NOMO-1 treated with DMSO at 0.1 percent for 48 hours (cell line): ENCODE data around the gene FGF18.
"Not testable (repeated sequence)": the region's sequence is repeated elsewhere in the genome, so short reads cannot be mapped to it uniquely, and the experiment has no call there.

Experiments
- DNase-seq: peaks from one replicate; lab custom pipeline; 2025; ENCODE audit not compliant: unreplicated experiment; lab: John Stamatoyannopoulos, UW

Gene FGF18, protein sequence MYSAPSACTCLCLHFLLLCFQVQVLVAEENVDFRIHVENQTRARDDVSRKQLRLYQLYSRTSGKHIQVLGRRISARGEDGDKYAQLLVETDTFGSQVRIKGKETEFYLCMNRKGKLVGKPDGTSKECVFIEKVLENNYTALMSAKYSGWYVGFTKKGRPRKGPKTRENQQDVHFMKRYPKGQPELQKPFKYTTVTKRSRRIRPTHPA

GRCh38 chr5:171418982-171419687, at the start of gene FGF18:
Gene FGF18 (plus strand): TSS chr5:171419647. CDS start chr5:171420200, 553 bp downstream.
- peak; percentile 18 for DNase-seq

GRCh38 chr5:171369898-171370297, 49.5 kb upstream of the FGF18 start:
- no peak for DNase-seq

GRCh38 chr5:171370881-171371280, 48.6 kb upstream of the FGF18 start:
- not testable (repeated sequence) for DNase-seq

- no peak for DNase-seq
These were observed 48.1 kb upstream of the FGF18 start for GRCh38 chr5:171371326-171371725.

- no peak for DNase-seq
These were observed 39.5 kb upstream of the FGF18 start for GRCh38 chr5:171379961-171380360.

DNA sequence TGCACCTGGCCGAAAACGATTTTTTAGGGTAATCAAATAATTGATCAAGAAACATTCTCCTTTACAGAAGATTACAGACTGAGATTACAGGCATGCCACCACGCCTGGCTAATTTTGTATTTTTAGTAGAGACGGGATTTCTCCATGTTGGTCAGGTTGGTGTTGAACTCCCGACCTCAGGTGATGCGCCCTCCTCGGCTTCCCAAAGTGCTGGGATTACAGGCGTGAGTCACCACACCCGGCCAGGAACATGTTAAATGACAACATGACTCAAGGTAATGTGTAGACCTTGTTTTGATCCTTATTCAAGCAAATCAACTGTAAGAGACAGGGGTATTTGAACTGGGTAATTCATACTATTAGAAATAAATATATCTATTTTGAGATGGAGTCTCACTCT, 35.0 kb upstream of the FGF18 start:
- DNase-seq, result not testable (repeated sequence)

GRCh38 chr5:171384999-171385398, 34.4 kb upstream of the FGF18 start:
- DNase-seq, result not testable (repeated sequence)

DNA sequence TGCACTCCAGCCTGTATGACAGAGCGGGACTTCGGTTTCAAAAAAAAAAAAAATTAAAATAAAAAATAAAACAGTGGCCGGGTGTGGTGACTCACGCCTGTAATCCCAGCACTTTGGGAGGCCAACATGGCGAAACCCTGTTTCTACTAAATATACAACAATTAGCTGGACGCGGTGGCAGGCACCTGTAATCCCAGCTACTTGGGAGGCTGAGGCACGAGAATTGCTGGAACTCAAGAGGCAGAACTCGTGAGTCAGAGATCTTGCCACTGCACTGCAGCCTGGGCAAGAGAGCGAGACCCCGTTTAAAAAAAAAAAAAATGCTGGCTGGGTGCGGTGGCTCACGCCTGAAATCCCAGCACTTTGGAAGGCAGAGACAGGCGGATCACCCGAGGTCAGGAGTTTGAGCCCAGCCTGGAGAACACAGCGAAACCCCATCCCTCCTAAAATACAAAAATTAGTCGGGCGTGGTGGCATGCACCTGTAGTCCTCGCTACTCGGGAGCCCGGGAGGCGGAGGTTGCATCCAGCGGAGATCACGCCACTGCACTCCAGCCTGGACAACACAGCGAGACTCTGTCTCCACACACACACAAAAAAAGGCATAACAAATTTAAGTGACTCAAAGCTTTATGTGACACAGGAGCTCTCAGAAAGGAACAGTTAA, 33.3 kb upstream of the FGF18 start:
- no peak for DNase-seq

DNA sequence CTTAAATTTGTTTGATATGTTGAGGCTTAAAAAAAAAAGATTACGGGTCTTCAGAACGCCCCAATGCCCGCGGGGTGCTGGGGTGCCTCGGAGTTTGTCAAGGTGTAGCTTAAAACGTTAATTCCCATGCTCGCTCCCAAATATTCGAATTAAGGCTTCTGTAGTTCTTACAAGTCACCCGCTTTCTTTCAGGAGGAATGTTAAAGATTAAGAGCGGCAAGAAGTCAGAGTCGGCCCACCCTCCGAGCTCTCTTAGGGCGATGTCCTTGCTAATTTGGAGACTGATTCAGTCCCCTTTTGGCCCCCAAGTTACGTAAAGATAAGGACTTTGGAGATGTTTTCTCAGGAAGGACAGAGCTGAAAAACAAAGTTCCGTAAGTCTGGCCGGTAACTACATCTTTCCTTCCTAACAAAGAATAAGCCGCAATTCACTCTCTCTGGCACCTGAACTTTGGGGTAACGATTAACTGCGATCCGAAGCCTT, 32.5 kb upstream of the FGF18 start:
- peak; percentile 56 for DNase-seq

- peak; percentile 99 for DNase-seq
These were observed 32.0 kb upstream of the FGF18 start, which contains the start of gene NPM1 for GRCh38 chr5:171387345-171387969. Gene NPM1 (plus strand): TSS chr5:171387849. CDS start chr5:171387949, 100 bp downstream.

GRCh38 chr5:171387970-171388815, 31.3 kb upstream of the FGF18 start:
- peak; percentile 54 for DNase-seq

DNA sequence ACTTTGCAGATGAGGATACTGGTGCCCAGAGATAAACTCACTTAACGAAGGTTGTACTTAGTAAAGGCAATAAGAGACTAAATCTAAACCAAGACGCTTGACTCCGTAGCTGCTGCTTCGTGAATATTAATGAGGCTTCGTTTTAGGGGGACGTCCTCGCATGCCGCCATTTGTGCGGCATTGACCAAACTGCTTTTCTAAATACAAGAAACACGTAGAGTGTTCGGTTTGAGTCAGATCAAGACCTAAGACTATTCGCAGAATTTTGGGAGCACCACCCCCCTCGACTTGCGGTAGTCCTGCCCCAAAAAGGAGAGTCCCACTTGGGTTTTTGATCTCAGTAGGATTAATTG, 30.7 kb upstream of the FGF18 start:
- DNase-seq, result no peak

DNA sequence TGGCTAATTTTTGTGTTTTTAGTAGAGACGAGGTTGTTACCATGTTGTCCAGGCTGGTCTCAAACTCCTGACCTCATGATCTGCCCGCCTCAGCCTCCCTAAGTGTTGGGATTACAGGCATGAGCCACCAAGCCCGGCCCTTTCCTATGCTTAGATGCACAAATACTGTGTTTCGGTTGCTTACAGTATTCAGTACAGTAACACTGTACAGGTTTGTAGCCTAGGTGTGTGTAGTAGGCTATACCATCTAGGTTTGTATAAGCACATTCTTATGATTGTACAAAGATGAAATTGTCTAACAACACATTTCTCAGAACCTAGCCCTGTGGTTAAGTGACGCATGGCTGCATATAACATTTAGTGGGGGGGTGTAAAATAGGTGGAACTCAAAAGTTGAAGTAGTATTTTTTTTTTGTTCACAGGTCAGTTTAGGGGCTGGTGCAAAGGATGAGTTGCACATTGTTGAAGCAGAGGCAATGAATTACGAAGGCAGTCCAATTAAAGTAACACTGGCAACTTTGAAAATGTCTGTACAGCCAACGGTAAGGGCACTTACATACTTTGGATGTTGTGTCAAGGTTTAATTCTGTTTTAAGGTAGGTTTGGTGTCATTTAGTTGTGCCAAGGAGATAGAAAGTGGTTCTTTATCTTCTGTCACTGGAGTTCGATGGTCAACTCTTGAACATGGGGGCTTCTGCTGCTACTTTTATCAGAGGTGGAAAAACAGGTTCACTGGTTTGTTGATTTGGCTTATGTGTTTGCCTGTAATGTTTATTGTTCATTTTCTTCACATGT, 28.4 kb upstream of the FGF18 start:
- no peak for DNase-seq

- no peak for DNase-seq
These were observed 27.4 kb upstream of the FGF18 start for GRCh38 chr5:171391996-171392577.

GRCh38 chr5:171392585-171393159, 26.8 kb upstream of the FGF18 start:
- no peak for DNase-seq

- no peak for DNase-seq
These were observed 24.4 kb upstream of the FGF18 start for GRCh38 chr5:171395042-171395441.

DNA sequence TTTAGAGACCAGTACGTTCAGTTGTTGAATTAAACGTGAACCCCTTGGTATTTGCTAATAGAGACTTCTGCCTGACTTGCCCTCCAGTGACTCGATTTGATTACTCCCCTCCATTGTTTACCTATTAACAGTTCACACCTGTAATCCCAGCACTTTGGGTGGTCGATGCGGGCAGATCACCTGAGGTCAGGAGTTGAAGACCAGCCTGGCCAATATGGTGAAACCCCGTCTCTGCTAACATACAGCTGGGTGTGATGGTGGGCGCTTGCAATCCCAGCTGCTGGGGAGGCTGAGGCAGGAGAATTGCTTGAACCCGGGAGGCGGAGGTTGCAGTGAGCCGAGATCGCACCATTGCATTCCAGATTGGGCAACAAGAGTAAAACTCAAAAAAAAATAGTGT, 22.9 kb upstream of the FGF18 start:
- not testable (repeated sequence) for DNase-seq

GRCh38 chr5:171397190-171397589, 22.3 kb upstream of the FGF18 start:
- no peak for DNase-seq

DNA sequence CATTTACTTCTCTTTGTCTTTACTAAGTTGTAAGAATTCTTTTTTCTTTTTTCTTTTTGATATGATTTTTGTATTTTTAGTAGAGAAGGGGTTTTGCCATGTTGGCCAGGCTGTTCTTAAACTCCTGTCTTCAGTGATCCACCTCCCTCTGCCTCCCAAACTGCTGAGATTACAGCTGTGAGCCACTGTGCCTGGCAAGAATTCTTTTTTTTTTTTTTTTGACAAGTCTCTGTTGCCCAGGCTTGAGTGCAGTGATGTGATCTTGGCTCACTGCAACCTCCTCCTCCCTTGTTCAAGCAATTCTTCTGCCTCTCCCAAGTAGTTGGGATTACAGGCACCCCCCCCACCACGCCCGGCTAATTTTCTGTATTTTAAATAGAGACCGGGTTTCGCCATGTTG, 21.8 kb upstream of the FGF18 start:
- no peak for DNase-seq
